Measurements from ENCODE around the gene ADAMTS2. TPM values are rescaled to one million over a fixed set of nuclear protein-coding genes. Genes with fewer than 3 reads are reported as not detected.

The ADAMTS2 gene
- total and polyA plus RNA-seq, 12 donors, result 4.3 to 70.3 (median 22.4) TPM

DNA sequence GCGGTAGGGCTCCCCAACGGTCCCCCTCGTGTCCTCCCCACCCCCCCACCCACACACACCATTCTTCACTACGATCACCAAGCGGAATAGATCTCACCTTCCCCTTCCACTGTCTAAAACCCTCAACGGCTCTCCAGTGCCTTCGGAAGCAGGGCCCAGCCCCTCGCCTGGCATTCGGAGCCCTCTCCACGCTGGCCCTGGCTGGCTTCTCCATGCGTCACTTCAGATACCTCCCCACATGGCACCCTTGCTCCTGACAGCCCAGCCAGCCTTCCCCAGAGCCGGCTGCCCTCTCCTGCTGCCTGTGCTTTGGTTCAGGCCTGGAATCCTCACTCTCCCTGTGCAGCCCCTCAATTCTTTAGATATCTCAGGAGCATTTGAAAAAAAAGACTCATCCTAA, 158.5 kb downstream of the ADAMTS2 start:
- intact Hi-C loops (cut with DNase I), result no loop called here
- TF ChIP-seq, protein P1, sequence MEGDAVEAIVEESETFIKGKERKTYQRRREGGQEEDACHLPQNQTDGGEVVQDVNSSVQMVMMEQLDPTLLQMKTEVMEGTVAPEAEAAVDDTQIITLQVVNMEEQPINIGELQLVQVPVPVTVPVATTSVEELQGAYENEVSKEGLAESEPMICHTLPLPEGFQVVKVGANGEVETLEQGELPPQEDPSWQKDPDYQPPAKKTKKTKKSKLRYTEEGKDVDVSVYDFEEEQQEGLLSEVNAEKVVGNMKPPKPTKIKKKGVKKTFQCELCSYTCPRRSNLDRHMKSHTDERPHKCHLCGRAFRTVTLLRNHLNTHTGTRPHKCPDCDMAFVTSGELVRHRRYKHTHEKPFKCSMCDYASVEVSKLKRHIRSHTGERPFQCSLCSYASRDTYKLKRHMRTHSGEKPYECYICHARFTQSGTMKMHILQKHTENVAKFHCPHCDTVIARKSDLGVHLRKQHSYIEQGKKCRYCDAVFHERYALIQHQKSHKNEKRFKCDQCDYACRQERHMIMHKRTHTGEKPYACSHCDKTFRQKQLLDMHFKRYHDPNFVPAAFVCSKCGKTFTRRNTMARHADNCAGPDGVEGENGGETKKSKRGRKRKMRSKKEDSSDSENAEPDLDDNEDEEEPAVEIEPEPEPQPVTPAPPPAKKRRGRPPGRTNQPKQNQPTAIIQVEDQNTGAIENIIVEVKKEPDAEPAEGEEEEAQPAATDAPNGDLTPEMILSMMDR (IDR thresholded peaks at IDR 0.05), result no peak
- H3K27me3 ChIP-seq, result no peaks in the 10 kb centered on the region
- DNase-seq, result no peak
- H3K4me3 ChIP-seq, result no peak overlapping the region
- H3K4me1 ChIP-seq (replicated peaks in 1 of 2), result no peaks in the 10 kb centered on the region
- WGBS, 4 donors, result 75 to 82% (median 81%) methylated on average over 11 to 12 of the region's 12 CpGs
- H3K27ac ChIP-seq, result no peak overlapping the region
- no peaks in the 10 kb centered on the region for H3K36me3 ChIP-seq (replicated peaks in 1 of 2)
- H3K9me3 ChIP-seq (replicated peaks in 1 of 3), result no peaks in the 10 kb centered on the region

DNA sequence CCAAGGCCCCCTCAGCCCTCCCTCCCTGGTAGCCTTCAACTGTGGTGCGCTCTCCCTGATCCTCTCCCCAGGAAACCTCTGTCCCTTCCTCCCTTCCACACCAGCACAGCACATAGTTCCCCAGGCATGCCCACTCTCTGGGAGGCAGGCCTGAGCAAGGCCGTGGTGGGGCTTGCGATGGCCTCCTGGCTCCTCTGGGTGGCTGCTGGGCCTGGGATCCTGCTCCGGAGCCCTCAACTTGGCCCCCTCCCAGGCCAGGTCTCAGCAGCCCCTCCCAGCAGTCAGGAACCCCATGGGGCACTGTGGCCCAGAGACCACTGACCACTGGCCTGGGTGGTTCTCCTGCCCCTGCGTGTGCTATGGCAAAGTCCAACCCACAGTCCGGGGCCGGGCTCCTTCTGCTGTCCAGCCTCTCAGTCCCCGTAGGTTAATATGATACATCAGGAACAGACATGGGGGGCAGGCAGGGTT, 159.3 kb downstream of the ADAMTS2 start:
- 88 to 97% (median 89%) methylated on average over 5 to 8 of the region's 8 CpGs for WGBS, 4 donors
- intact Hi-C loops (cut with DNase I), result no loop called here
- no peak for DNase-seq

DNA sequence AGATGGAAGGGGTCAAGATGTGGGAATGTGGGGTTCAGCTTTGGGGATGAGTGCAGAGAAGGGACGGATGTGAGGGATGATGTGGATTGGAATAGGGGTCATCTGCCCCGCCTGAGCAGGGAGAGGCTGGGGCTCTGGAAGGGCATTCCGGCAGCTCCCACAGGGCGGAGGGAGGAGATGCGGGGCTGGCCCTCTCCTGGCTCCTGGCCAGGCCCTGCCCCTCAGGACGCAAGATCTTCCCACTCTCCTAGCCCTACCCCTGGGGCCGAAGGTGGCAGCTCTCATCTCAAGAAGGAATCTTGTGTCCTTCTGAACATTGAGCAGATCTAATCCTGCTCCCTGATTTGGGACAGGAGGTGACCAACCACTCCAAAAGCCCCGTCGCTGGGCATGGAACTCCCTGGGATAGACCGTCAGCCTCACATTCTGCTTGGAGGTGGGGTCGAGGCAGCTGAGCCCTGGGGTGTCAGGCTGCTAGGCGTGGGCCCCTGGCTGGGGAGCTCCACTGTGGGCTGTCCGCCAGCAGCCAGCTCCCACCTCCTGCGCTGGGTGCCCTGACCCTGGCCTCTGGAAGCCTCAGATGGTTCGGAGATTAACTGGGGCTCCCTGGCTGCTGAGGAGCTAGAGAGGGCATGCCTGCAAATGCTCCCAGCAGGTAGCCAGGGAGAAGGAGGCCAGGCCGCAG, 159.9 kb downstream of the ADAMTS2 start:
- TF ChIP-seq POLR2A (IDR thresholded peaks at IDR 0.05), result no peak
- TF ChIP-seq, protein P1 (IDR thresholded peaks at IDR 0.05), result no peak
- Histone ChIP-seq H3K4me1 (replicated peaks in 1 of 2) (no peaks in the 10 kb centered on the region), H3K4me3 (no peak overlapping the region), H3K36me3 (replicated peaks in 1 of 2) (no peaks in the 10 kb centered on the region), H3K27me3 (no peaks in the 10 kb centered on the region), H3K9me3 (replicated peaks in 1 of 3) (no peaks in the 10 kb centered on the region), H3K27ac (no peak overlapping the region)
- intact Hi-C loops (cut with DNase I), result no loop called here
- no peak for DNase-seq
- WGBS, 4 donors, result 76 to 85% (median 84%) methylated on average over 5 to 16 of the region's 16 CpGs

More for the DNA sequence above, 159.3 kb downstream of the ADAMTS2 start:
- H3K27ac ChIP-seq, result no peak overlapping the region
- no peak overlapping the region for H3K4me3 ChIP-seq
- H3K9me3 ChIP-seq (replicated peaks in 1 of 3), result no peaks in the 10 kb centered on the region
- H3K36me3 ChIP-seq (replicated peaks in 1 of 2), result no peaks in the 10 kb centered on the region
- no peaks in the 10 kb centered on the region for H3K4me1 ChIP-seq (replicated peaks in 1 of 2)
- TF ChIP-seq, protein P1 (IDR thresholded peaks at IDR 0.05), result no peak
- TF ChIP-seq POLR2A (IDR thresholded peaks at IDR 0.05), result no peak
- no peaks in the 10 kb centered on the region for H3K27me3 ChIP-seq

DNA sequence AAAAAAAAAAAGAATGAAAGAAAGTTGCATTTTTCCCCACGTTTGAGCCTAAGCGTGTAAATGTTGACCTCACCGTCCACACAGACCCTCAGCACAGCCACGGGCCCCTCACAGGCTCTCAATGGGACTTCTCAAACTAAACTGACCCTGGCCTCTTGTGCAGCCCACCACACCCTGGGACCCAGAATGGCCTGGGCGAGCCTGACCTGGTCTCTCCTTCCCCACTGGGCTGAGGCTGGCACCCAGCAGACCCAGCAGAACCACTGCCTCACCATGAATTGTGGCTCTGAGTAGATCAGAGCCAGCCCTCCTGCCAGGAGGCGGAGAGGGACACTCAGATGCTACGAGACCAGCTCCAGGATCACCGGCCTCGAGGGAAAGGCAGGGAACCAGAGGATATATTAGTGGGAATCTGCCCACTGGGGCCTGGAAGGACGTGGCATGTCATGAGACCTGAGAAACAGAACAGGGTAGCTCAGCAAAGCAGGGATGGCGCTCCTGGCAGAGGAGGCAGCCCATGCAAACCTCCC, 160.7 kb downstream of the ADAMTS2 start:
- TF ChIP-seq, protein P1 (IDR thresholded peaks at IDR 0.05), result no peak
- no peak for TF ChIP-seq POLR2A (IDR thresholded peaks at IDR 0.05)
- no peak for DNase-seq
- intact Hi-C loops (cut with DNase I), result no loop called here
- no peaks in the 10 kb centered on the region for H3K27me3 ChIP-seq
- no peak overlapping the region for H3K27ac ChIP-seq
- H3K9me3 ChIP-seq (replicated peaks in 1 of 3), result no peaks in the 10 kb centered on the region
- no peaks in the 10 kb centered on the region for H3K36me3 ChIP-seq (replicated peaks in 1 of 2)
- H3K4me1 ChIP-seq (replicated peaks in 1 of 2), result no peaks in the 10 kb centered on the region
- WGBS, 4 donors, result 83 to 88% (median 85%) methylated on average over 10 to 11 of the region's 11 CpGs
- no peak overlapping the region for H3K4me3 ChIP-seq
